HG03575 (cell line): ENCODE measurements around the gene RSL24D1.

Experiments
- ATAC-seq: cut with Tn5 transposase; IDR thresholded peaks from one replicate; pipeline ENCODE4 v1.9.1; 2021; ENCODE audit not compliant: unreplicated experiment, insufficient number of reproducible peaks, low FRiP score; ENCODE audit errors: extremely low read depth

The RSL24D1 gene

GRCh38 chr15:55196458-55197361 is at the start of gene RSL24D1:
RSL24D1 (minus strand) TSS chr15:55196941; CDS start chr15:55196890, 51 bp downstream.
- peak; percentile 85 for ATAC-seq

DNA sequence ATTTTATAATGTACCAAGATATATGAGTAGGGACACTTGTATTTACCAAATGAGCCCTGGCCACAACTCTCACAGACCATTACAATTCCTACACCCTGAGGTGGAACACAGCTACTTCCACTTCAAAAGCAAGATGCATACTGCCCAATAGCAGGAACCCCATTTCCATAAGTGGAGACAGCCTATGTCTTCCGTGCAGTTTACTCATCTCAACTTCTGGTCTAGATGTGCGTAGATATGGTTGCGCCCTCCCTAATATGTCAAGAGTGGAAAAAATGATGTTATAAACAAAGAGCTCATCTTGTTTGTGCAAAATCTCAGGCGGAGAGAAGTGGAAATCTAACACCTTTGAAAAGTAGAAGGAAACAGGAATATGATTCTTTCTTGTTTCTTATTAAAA is 48.3 kb upstream of the RSL24D1 start:
- ATAC-seq: no peak

DNA sequence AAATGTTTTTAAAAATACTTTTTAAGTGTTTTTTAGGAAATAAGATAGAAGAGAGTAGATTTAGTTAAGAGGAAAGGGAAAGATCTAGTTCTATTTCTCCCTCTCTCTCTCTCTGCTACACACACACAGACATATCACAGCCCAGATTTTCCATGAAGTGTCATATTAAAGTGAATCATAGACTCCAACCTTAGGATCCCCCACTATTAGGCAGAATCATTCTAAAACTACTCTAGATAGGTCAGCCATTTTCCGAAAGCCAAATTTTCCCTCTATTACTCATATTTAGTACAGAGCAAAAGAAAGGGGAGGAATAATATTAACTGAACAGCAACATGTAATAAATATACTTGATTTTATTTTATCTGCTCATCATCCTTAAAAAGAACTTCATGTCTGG is 45.1 kb upstream of the RSL24D1 start:
- ATAC-seq: no peak

GRCh38 chr15:55241186-55241585 is 44.4 kb upstream of the RSL24D1 start:
- no peak for ATAC-seq

DNA sequence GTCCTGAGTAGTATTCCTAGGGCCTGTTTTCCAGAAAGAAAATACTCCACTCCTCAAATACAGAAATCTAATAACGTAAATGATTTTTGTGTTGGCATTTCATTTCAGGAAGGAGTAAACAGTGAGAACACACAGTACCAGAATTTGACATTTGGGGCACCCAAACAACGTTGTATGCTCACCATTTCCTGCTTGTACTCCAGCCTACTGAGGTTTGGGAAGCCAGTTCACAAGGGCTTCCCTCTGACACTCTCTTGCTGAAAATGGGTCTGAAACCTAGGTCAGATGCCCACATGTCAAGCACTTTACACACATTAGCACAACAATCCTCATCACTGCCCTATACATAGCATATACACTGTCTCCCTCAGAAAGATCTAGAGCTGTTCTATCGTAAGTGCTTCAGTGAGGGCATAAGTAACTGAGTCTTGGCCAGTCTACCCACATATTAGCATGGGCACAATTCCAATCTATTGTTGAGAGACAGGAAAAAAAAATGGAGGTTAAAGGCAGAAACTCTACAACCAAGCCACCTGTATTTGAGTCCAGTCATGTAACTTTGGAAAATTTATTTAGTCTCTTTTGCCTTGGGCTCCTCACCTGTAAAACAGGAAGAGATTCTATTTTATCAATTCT is 43.5 kb upstream of the RSL24D1 start:
- ATAC-seq: no peak

GRCh38 chr15:55239440-55240124 is 42.8 kb upstream of the RSL24D1 start:
- ATAC-seq: no peak

- no peak for ATAC-seq
Observed at GRCh38 chr15:55238877-55239276, 42.1 kb upstream of the RSL24D1 start.

DNA sequence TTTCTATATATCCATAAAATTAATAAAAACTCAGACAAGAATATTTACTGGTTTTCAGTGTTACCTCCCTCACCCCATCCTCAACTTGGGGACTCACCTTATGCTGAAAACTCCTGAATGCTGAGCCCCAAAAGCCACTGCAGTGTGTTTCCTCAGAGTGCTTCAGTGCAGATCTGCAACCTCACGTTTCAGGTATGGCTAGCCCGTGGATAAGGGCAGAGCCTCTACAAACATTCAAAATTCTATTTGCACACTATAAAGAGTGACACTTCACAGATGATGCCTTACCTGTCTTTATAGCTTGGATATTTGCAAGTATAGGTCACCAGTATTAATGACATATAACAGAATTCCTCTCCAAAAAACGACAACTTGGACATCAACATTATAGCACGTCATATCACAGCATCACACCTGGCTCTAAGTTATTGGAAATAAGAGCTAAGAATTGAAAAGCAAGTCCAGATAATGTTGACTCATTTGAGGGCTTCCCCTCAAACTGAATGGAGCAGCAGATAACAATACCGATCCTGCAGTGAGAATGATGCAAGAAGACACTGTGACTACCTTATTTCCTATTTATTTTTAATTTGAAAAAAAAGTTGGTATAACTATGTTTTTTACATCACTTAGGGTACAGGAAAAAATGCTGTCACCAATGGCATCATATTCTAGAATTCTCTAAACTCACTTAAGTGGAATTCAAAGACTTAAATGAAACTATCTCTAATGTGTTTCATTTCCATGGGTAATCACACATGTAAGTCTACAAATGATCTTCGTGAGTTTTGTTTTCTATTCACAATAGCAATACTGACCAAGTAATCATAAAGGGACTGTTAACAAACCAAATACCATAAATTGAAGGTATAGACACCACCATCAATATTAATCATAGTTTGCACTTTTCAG is 40.7 kb upstream of the RSL24D1 start:
- no peak for ATAC-seq

DNA sequence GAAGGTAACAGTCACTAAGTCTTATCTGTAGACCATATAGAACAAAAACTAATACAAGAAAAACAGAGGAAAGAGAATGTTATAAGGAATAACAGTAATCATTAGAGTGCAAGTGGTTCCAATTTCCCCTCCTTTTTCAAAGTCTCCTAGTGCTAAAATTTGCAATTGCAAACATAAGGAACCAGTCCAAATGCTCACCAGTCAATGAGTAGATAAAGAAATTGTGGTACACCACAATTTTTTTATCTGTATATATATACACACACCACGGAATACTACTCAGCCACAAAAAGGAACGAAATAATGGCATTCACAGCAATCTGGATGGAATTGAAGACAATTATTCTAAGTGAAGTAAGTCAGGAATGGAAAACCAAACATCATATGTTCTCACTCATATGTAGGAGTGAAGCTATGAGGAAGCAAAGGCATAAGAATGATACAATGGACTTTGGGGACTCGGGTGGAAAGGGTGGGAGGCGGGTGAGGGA is 38.9 kb upstream of the RSL24D1 start:
- ATAC-seq: no peak

- no peak for ATAC-seq
Observed at GRCh38 chr15:55234800-55235104, 38.0 kb upstream of the RSL24D1 start.

DNA sequence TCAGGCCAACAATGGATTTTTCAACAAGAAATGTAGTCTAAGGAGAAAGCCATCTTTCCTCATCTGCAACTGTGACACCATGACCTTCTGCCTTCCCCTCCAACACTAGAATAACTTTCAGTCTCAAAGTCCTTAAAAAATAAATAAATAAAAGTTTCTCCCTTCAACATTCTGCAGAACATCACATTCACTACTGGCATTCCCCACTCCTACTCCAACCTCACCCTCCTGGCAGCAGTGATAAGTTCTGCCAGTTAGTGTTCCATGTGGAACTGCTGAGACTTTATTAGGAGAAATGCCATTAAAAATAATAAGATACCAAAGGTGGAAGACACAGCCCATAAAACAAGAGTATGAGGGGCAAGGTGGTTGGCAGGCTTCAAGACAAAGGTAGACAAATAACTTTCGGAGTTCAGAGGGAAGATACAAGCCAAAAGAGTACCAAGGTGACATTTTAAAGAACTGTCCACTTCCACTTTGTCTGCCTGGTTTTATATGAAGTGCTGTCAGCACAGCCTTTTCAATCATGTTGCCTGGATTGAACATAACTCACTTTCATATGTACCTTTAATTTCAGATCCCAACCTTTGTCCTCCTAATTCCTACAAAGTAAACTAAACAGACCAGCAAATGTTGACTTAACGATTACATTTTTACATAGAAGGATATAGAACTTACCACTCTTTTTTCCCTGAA is 37.5 kb upstream of the RSL24D1 start:
- no peak for ATAC-seq

DNA sequence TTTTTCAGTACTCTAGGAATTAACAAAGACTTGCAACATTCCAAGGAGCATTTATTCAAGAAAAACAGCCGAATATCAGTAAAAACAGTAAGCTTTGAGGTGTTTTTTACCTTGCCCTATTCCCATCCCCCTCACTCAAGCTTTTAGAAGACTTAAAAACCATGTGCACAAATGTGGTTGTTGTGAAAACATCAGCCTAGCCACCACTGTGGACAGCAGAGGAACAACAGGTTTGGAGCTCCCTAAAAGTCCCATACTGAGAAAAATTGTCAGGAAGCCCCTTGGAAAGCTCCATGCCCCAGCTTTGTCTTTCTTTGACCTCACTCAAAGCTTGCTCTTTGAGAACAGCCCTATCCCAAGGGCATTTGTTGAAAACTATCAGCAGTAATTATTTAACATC is 34.7 kb upstream of the RSL24D1 start:
- no peak for ATAC-seq

- ATAC-seq: no peak
Observed at GRCh38 chr15:55230953-55231352, 34.2 kb upstream of the RSL24D1 start.

GRCh38 chr15:55230051-55230670 is 33.4 kb upstream of the RSL24D1 start:
- ATAC-seq: no peak

DNA sequence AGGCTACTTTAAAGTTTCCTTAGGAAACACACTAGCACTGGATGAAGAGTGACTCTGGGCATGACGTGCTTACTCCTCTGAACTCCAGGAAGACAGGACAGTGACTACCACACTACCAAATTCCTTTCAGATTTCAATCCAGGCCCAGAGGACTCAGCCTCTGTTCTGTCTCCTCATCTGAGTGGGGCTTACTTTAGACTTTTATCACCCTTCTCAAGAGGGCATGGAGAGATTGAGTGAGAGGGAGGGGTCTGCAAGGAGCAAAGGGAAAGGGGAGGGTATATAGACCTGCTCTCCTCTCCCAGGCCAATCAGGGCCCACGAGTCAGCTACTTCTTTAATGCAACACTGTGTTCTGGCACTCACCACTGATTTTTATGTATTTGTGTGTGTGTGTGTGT is 29.4 kb upstream of the RSL24D1 start:
- ATAC-seq: no peak

DNA sequence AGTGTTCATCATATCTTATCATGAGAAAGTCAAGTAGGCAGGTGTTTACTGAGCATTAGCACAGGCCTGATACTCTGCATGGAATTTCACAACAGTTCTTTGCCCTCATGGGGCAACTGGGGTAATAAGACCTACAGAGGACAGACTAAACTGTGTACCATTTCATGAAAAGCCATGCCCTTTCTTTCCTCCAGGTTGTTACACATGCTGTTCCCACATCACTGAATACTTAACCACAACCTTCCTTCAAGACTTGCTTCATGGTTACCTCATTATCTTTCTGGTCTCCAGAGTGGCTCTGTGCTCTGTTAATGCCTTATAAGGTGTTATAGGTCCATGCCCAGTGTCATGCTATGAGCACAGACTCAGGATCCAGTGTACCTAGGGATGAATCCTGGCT is 28.2 kb upstream of the RSL24D1 start:
- no peak for ATAC-seq

DNA sequence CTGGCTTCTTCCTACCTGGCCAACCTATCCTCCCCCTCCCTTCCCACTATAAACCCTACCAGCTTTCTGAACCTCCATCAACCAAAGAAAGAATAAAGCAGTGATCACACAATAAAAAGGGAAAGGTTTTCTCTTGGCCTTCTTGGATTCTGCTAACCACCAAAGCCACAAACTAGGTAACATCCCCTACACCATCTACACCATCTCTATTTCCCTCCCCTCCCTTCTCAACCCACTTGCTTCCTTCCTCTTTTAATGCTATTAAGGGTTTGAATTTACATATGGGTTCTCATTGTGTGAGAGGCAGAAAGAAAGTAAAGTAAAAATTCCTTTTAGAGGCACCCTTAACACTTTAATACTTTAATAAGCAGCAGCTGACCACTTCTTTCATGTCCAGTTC is 25.8 kb upstream of the RSL24D1 start:
- ATAC-seq: peak; percentile 40
